ENCODE data around the gene GEMIN8. TPM values are rescaled to one million over a fixed set of nuclear protein-coding genes. Genes with fewer than 3 reads are reported as not detected.
A peak's percentile ranks its signal among the peaks of the same experiment; 100 is the strongest.

GEMIN8 gene
- polyA plus RNA-seq, 10 donors: 10.1 to 18.8 (median 13.9) TPM

- DNase-seq: no peak
Observed at GRCh38 chrX:14017399-14017798, 12.3 kb downstream of the GEMIN8 start.

GRCh38 chrX:14015941-14016340, 13.8 kb downstream of the GEMIN8 start:
- DNase-seq: peak in 1 of 3 donors; percentile 22

GRCh38 chrX:14015294-14015693, 14.4 kb downstream of the GEMIN8 start:
- no peak for DNase-seq

GRCh38 chrX:14014526-14014925, 15.2 kb downstream of the GEMIN8 start:
- no peak for DNase-seq

- peak in 1 of 3 donors; percentile 13 for DNase-seq
Observed at GRCh38 chrX:14013054-14013453, 16.6 kb downstream of the GEMIN8 start.

GRCh38 chrX:14010566-14010965, 19.1 kb downstream of the GEMIN8 start:
- no peak for DNase-seq

- DNase-seq: no peak
Observed at GRCh38 chrX:14006540-14006939, 23.2 kb downstream of the GEMIN8 start.

GRCh38 chrX:14003876-14004425, 25.7 kb downstream of the GEMIN8 start:
- no peak for DNase-seq

- DNase-seq: no peak
Observed at GRCh38 chrX:14003028-14003427, 26.7 kb downstream of the GEMIN8 start.

- DNase-seq: no peak
Observed at GRCh38 chrX:13996650-13997049, 33.0 kb downstream of the GEMIN8 start.

GRCh38 chrX:13994536-13995080, 35.1 kb downstream of the GEMIN8 start:
- no peak for DNase-seq

- DNase-seq: no peak
Observed at GRCh38 chrX:13994104-13994503, 35.6 kb downstream of the GEMIN8 start.

- peak in 1 of 3 donors; percentile 26 for DNase-seq
Observed at GRCh38 chrX:13990126-13990800, 39.4 kb downstream of the GEMIN8 start.

- no peak for DNase-seq
Observed at GRCh38 chrX:13985697-13986435, 43.8 kb downstream of the GEMIN8 start.

GRCh38 chrX:13983734-13984133, 46.0 kb downstream of the GEMIN8 start:
- DNase-seq: peak in 1 of 3 donors; percentile 3

GRCh38 chrX:13968198-13968597, 61.5 kb downstream of the GEMIN8 start:
- DNase-seq: no peak

GRCh38 chrX:13967636-13968035, 62.1 kb downstream of the GEMIN8 start:
- no peak for DNase-seq

- peak in 1 of 3 donors; percentile 17 for DNase-seq
Observed at GRCh38 chrX:13966793-13967125, 62.9 kb downstream of the GEMIN8 start.

- peak in 1 of 3 donors; percentile 26 for DNase-seq
Observed at GRCh38 chrX:13966071-13966792, 63.5 kb downstream of the GEMIN8 start.

GRCh38 chrX:13965531-13965930, 64.2 kb downstream of the GEMIN8 start:
- no peak for DNase-seq

GRCh38 chrX:13956998-13957397, 72.7 kb downstream of the GEMIN8 start:
- DNase-seq: no peak

All from muscle of back (tissue), 11 donors.